ENCODE results near the gene CHRNA5. TPM values are rescaled to one million over a fixed set of nuclear protein-coding genes. Genes with fewer than 3 reads are reported as not detected.

The CHRNA5 gene
- total RNA-seq, 4 donors from 2014 or later, result 0.33 TPM; not detected in 3

DNA sequence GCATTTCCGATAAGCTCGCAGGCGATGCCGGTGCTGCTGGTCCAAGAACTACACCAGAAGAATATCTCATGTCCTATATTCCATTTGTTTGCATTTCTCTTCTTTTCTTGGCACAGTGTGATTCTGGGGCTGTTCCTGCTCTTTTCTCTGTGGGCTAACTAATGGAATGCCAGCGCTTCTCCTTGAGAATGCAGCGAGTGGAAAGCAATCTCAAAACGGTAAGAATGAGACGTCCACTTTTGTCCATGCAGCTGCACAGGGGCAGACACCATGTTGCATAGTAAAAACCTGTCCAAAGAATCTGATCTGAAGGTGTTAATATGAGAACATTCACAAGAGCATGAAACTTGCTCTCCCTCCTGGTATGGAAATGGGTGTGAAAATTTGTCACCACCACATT lies 62.0 kb downstream of the CHRNA5 start:
- intact Hi-C loops (cut with DNase I), result no loop called here
- peak; percentile 48 to 55 for DNase-seq
- no peaks in the 10 kb centered on the region for H3K36me3 ChIP-seq

DNA sequence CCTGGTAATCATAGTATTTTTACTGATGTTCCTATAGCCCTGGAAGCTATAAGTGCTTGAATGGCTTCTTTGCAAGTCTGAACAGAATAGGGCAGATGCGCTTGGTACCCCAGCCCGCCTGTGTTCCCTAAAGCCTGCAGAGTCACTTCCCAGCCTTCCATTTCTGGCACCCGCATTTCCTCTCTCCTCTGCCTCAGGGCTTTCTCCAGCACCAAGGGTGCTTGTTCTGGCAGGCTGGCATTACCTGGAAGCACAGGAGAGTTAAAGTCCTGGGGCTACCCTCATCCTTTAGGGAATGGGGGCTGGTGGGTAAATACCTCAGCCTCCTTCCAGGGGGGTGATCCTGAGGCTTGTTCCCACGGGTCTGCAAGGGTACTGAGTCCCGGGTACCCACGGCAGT lies 62.9 kb downstream of the CHRNA5 start:
- H3K27ac ChIP-seq, result no peak overlapping the region
- TF ChIP-seq, protein P1, sequence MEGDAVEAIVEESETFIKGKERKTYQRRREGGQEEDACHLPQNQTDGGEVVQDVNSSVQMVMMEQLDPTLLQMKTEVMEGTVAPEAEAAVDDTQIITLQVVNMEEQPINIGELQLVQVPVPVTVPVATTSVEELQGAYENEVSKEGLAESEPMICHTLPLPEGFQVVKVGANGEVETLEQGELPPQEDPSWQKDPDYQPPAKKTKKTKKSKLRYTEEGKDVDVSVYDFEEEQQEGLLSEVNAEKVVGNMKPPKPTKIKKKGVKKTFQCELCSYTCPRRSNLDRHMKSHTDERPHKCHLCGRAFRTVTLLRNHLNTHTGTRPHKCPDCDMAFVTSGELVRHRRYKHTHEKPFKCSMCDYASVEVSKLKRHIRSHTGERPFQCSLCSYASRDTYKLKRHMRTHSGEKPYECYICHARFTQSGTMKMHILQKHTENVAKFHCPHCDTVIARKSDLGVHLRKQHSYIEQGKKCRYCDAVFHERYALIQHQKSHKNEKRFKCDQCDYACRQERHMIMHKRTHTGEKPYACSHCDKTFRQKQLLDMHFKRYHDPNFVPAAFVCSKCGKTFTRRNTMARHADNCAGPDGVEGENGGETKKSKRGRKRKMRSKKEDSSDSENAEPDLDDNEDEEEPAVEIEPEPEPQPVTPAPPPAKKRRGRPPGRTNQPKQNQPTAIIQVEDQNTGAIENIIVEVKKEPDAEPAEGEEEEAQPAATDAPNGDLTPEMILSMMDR (IDR thresholded peaks at IDR 0.05), result no peak
- no peak for TF ChIP-seq POLR2A (IDR thresholded peaks at IDR 0.05)
- H3K4me3 ChIP-seq (replicated peaks in 1 of 3), result no peak overlapping the region
- no peaks in the 10 kb centered on the region for H3K36me3 ChIP-seq
- H3K9me3 ChIP-seq, result no peaks in the 10 kb centered on the region
- no peaks in the 10 kb centered on the region for H3K27me3 ChIP-seq
- 81 to 87% methylated on average over 6 of the region's 6 CpGs for WGBS, 2 donors
- intact Hi-C loops (cut with DNase I), result no loop called here
- H3K4me1 ChIP-seq, result peaks cover 10 to 19% of the 10 kb centered on the region in 2 donors
- no peak for DNase-seq

More for the DNA sequence above, 62.0 kb downstream of the CHRNA5 start:
- 27 to 29% methylated on average over 8 of the region's 8 CpGs for WGBS, 2 donors
- no peaks in the 10 kb centered on the region for H3K27me3 ChIP-seq
- H3K4me3 ChIP-seq (replicated peaks in 1 of 3), result no peak overlapping the region
- TF ChIP-seq POLR2A (IDR thresholded peaks at IDR 0.05), result no peak
- TF ChIP-seq, protein P1 (IDR thresholded peaks at IDR 0.05), result no peak
- peaks cover 10 to 19% of the 10 kb centered on the region in 2 donors for H3K4me1 ChIP-seq
- no peak overlapping the region for H3K27ac ChIP-seq
- no peaks in the 10 kb centered on the region for H3K9me3 ChIP-seq

DNA sequence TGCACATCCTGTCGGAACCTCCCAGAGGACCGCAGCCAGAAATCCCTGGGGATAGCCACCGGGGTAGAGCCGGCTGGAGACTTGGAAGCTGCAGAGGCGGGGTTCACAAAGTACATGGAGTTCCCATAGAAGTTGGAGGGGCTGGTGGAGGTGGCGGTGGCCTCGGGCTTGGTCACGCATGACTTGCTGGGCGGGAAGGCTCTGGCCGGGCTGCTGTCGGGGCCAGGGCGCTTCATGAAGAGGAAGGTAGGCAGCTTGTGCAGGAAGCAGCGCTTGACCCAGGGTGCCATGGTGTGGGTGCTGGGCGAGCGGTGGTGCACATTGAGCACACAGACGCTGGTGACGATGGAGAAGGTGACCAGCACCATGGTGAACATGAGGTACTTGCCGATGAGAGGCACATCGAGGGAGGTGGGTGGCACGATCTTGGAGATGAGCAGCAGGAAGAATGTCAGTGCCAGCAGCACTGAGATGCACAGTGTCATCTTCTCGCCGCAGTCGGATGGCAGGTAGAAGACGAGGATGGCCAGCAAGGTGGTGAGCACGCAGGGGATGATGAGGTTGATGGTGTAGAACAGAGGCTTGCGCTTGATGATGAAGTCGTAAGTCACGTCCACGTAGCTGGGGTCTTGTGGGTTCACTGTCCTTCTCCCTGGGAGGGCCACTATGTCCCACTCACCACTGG lies 63.9 kb downstream of the CHRNA5 start:
- TF ChIP-seq, protein P1 (IDR thresholded peaks at IDR 0.05), result no peak
- no peak for TF ChIP-seq POLR2A (IDR thresholded peaks at IDR 0.05)
- H3K36me3 ChIP-seq, result no peaks in the 10 kb centered on the region
- DNase-seq, result no peak
- H3K4me1 ChIP-seq, result peaks cover 10 to 19% of the 10 kb centered on the region in 2 donors
- H3K27ac ChIP-seq, result no peak overlapping the region
- 79 to 84% methylated on average over 25 to 29 of the region's 29 CpGs for whole genome bisulfite sequencing, 2 donors
- H3K9me3 ChIP-seq, result no peaks in the 10 kb centered on the region
- intact Hi-C loops (cut with DNase I), result no loop called here
- no peak overlapping the region for H3K4me3 ChIP-seq (replicated peaks in 1 of 3)
- H3K27me3 ChIP-seq, result no peaks in the 10 kb centered on the region

DNA sequence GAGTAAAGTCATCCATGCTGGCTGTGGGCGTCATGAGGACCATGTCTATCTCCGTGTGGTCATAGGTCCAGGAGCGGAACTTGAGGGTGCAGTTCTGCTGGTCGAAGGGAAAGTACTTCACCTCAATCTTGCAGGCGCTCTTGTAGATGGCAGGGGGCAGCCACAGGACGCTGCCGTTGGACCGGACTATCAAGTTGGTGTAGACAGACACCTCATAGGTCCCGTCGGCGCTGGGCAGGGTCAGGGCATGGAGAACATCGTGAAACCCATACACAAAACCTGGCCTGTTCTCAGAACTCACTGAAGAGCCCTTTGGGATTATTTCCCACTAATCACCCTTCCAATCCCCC lies 64.4 kb downstream of the CHRNA5 start:
- Histone ChIP-seq H3K36me3 (no peaks in the 10 kb centered on the region), H3K27ac (no peak overlapping the region), H3K4me1 (peaks cover 10 to 19% of the 10 kb centered on the region in 2 donors), H3K4me3 (replicated peaks in 1 of 3) (no peak overlapping the region), H3K27me3 (no peaks in the 10 kb centered on the region), H3K9me3 (no peaks in the 10 kb centered on the region)
- TF ChIP-seq POLR2A (IDR thresholded peaks at IDR 0.05), result no peak
- TF ChIP-seq, protein P1 (IDR thresholded peaks at IDR 0.05), result no peak
- DNase-seq, result no peak
- intact Hi-C loops (cut with DNase I), result no loop called here
- 93 to 97% methylated on average over 11 to 12 of the region's 12 CpGs for WGBS, 2 donors

DNA sequence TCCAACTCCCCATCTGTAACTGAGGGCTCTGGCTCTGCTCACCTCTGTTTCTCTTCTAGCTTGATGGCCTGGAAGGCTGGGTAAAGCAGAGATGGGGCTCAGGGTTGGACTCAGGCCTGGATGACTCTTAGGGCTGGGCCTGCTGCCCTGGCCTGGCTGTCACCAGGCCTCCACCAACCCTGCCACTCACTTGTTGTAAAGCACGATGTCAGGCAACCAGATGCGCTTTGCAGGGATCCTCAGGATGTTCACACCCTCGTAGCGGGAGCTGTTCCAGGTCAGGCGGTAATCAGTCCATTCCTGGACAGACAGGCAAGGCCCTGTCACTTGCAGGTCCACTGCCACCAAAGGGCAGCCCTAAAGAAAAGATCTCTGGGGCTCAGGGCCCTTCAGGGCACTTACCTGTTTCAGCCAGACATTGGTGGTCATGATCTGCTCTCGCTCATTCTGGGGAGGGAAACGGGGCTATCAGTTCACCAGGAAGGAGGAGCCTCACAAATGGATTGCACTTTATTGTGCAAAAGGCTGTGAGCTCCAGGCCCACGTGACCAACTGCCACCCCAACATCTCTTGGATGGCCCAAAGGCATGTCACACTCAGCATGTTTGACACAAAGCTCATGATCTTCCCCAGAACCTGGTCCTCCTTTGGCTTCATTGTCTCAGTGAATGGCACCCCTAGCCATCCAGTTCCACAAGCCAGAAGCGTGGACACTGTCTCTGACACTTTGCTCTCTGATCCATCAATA lies 65.7 kb downstream of the CHRNA5 start:
- DNase-seq, result no peak

More for the DNA sequence above, 65.7 kb downstream of the CHRNA5 start:
- Histone ChIP-seq H3K4me3 (replicated peaks in 1 of 3) (no peak overlapping the region), H3K27me3 (no peaks in the 10 kb centered on the region), H3K9me3 (no peaks in the 10 kb centered on the region), H3K4me1 (peaks cover 10 to 14% of the 10 kb centered on the region in 2 donors), H3K27ac (no peak overlapping the region), H3K36me3 (no peaks in the 10 kb centered on the region)
- WGBS, 2 donors, result 80 to 81% methylated on average over 6 to 8 of the region's 9 CpGs
- no peak for TF ChIP-seq POLR2A (IDR thresholded peaks at IDR 0.05)
- TF ChIP-seq, protein P1 (IDR thresholded peaks at IDR 0.05), result no peak
- intact Hi-C loops (cut with DNase I), result no loop called here
